Neural progenitor cell (in vitro differentiated cells): ENCODE results near the gene TTYH2.

Experiments used
- CTCF ChIP-seq: fragments of 200-600 bp; sonication (generic); IDR thresholded peaks from 2 replicates; pipeline ENCODE4 v1.5.1; 2017; ENCODE audit warnings: antibody characterized with exemption, mild to moderate bottlenecking
- EZH2 ChIP-seq: fragments of 200-600 bp; sonication (generic); IDR thresholded peaks from 2 replicates; pipeline ENCODE4 v1.6.1; 2017; ENCODE audit warnings: antibody characterized with exemption, mild to moderate bottlenecking, moderate library complexity
- EZH2phosphoT487 ChIP-seq: fragments of 200-600 bp; sonication (generic); IDR thresholded peaks from 2 replicates; pipeline ENCODE4 v1.6.1; 2017; ENCODE audit warnings: antibody characterized with exemption

GRCh38 chr17:74181341-74181740 lies 32.0 kb upstream of the TTYH2 start:
- TF ChIP-seq CTCF (no peak), EZH2 (no peak), EZH2phosphoT487 (no peak)
